GM19324 (cell line): ENCODE measurements around the gene DYNLT5.
"Not testable (repeated sequence)": the region's sequence is repeated elsewhere in the genome, so short reads cannot be mapped to it uniquely, and the experiment has no call there.

Source experiments
- ATAC-seq: cut with Tn5 transposase; IDR thresholded peaks from one replicate; pipeline ENCODE4 v1.9.1; 2021; ENCODE audit warnings: mild to moderate bottlenecking, moderate library complexity; ENCODE audit not compliant: unreplicated experiment, low FRiP score

DYNLT5 gene

GRCh38 chr1:66785800-66786199 is 33.5 kb downstream of the DYNLT5 start:
- not testable (repeated sequence) for ATAC-seq

- ATAC-seq: no peak
Observed at GRCh38 chr1:66787641-66788040, 35.4 kb downstream of the DYNLT5 start.

- ATAC-seq: no peak
Observed at GRCh38 chr1:66788231-66788939, 36.1 kb downstream of the DYNLT5 start.

- no peak for ATAC-seq
Observed at GRCh38 chr1:66791621-66792610, 39.7 kb downstream of the DYNLT5 start.

GRCh38 chr1:66795839-66796238 is 43.6 kb downstream of the DYNLT5 start:
- not testable (repeated sequence) for ATAC-seq

- ATAC-seq: no peak
Observed at GRCh38 chr1:66809245-66809644, 57.0 kb downstream of the DYNLT5 start.

- ATAC-seq: no peak
Observed at GRCh38 chr1:66809736-66810326, 57.6 kb downstream of the DYNLT5 start.

- no peak for ATAC-seq
Observed at GRCh38 chr1:66824771-66825170, 72.5 kb downstream of the DYNLT5 start.
